Measurements from ENCODE around the gene TEX47. TPM values are rescaled to one million over a fixed set of nuclear protein-coding genes. Genes with fewer than 3 reads are reported as not detected.

TEX47 gene
- total RNA-seq, 1 donor from 2014 or later = not detected

- TF ChIP-seq, protein P1, sequence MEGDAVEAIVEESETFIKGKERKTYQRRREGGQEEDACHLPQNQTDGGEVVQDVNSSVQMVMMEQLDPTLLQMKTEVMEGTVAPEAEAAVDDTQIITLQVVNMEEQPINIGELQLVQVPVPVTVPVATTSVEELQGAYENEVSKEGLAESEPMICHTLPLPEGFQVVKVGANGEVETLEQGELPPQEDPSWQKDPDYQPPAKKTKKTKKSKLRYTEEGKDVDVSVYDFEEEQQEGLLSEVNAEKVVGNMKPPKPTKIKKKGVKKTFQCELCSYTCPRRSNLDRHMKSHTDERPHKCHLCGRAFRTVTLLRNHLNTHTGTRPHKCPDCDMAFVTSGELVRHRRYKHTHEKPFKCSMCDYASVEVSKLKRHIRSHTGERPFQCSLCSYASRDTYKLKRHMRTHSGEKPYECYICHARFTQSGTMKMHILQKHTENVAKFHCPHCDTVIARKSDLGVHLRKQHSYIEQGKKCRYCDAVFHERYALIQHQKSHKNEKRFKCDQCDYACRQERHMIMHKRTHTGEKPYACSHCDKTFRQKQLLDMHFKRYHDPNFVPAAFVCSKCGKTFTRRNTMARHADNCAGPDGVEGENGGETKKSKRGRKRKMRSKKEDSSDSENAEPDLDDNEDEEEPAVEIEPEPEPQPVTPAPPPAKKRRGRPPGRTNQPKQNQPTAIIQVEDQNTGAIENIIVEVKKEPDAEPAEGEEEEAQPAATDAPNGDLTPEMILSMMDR (IDR thresholded peaks at IDR 0.05) = no peak
- Mint-ChIP-seq H3K4me3 (no peak overlapping the region), H3K27ac (no peak overlapping the region), H3K9me3 (no peaks in the 10 kb centered on the region), H3K4me1 (no peaks in the 10 kb centered on the region), H3K27me3 (no peaks in the 10 kb centered on the region), H3K36me3 (ENCODE audit: low read depth) (no peaks in the 10 kb centered on the region)
- POLR2A ChIA-PET = no interaction called here
- intact Hi-C loops (cut with micrococcal nuclease) = no loop called here
- no peak for DNase-seq
- no peak for ATAC-seq (ENCODE audit: low read depth)
- CTCF ChIA-PET = no interaction called here
Observed at GRCh38 chr7:88789480-88790064, 6.0 kb downstream of the TEX47 start.

- TF ChIP-seq, protein P1 (IDR thresholded peaks at IDR 0.05) = no peak
- no peaks in the 10 kb centered on the region for H3K9me3 Mint-ChIP-seq
- no peak for ATAC-seq (ENCODE audit: low read depth)
- H3K27ac Mint-ChIP-seq = no peak overlapping the region
- H3K4me1 Mint-ChIP-seq = no peaks in the 10 kb centered on the region
- no peaks in the 10 kb centered on the region for H3K27me3 Mint-ChIP-seq
- ChIA-PET POLR2A (no interaction called here), CTCF (no interaction called here)
- no peak overlapping the region for H3K4me3 Mint-ChIP-seq
- no peaks in the 10 kb centered on the region for H3K36me3 Mint-ChIP-seq (ENCODE audit: low read depth)
- intact Hi-C loops (cut with micrococcal nuclease) = no loop called here
- DNase-seq = no peak
Observed at GRCh38 chr7:88787777-88788176, 7.8 kb downstream of the TEX47 start.

GRCh38 chr7:88775838-88776237 is 19.7 kb downstream of the TEX47 start:
- ATAC-seq (ENCODE audit: low read depth) = no peak
- TF ChIP-seq, protein P1 (IDR thresholded peaks at IDR 0.05) = no peak
- ChIA-PET CTCF (no interaction called here), POLR2A (no interaction called here)
- Mint-ChIP-seq H3K36me3 (ENCODE audit: low read depth) (no peaks in the 10 kb centered on the region), H3K9me3 (no peaks in the 10 kb centered on the region), H3K4me3 (no peak overlapping the region), H3K4me1 (no peaks in the 10 kb centered on the region), H3K27me3 (no peaks in the 10 kb centered on the region), H3K27ac (no peak overlapping the region)
- DNase-seq = no peak
- intact Hi-C loops (cut with micrococcal nuclease) = no loop called here

DNA sequence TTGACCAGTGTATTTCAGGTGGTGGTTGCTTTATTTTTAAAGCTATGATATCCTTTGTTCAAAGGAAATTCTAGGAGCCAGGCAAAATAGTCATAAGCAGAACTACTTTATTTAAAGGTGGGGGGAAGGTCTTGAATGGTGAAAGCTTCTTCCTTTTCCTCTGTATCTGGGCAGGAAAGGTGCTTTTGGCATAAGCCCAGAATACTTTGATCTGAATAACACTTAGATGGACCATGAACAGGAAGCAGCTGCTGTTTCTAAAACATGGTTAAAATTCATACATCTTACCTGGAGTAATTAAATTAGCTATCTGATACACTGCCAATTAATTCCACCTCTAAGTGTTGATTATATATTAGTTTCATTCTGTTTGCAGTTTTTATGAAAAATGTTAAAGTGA is 22.8 kb downstream of the TEX47 start:
- H3K4me1 Mint-ChIP-seq = no peaks in the 10 kb centered on the region
- intact Hi-C loops (cut with micrococcal nuclease) = no loop called here
- ChIA-PET POLR2A (no interaction called here), CTCF (no interaction called here)
- H3K4me3 Mint-ChIP-seq = no peak overlapping the region
- H3K36me3 Mint-ChIP-seq (ENCODE audit: low read depth) = no peaks in the 10 kb centered on the region
- H3K27me3 Mint-ChIP-seq = no peaks in the 10 kb centered on the region
- ATAC-seq (ENCODE audit: low read depth) (no peak), DNase-seq (no peak)
- H3K27ac Mint-ChIP-seq = no peak overlapping the region
- H3K9me3 Mint-ChIP-seq = no peaks in the 10 kb centered on the region
- TF ChIP-seq, protein P1 (IDR thresholded peaks at IDR 0.05) = no peak

DNA sequence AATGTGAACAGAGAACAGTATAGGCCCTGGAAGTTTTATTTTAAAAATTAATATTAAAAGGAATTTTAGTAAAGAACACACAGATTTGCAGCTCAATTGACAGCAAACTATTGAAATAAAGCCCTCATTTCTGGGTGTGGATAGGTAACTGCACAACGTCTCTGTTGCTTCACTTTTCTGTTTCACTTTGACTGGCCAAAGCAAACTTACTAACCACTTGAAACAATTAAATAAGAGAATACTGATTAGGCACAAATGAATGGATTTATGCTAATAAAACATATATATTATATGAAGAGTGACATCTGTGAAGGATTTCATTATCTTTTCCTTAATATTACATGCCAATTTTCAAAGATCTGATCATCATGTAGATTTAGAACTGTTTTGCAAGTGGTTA is 24.1 kb downstream of the TEX47 start:
- POLR2A ChIA-PET = no interaction called here
- H3K4me1 Mint-ChIP-seq = no peaks in the 10 kb centered on the region
- TF ChIP-seq, protein P1 (IDR thresholded peaks at IDR 0.05) = no peak
- H3K4me3 Mint-ChIP-seq = no peak overlapping the region
- no peak overlapping the region for H3K27ac Mint-ChIP-seq
- H3K36me3 Mint-ChIP-seq (ENCODE audit: low read depth) = no peaks in the 10 kb centered on the region
- intact Hi-C loops (cut with micrococcal nuclease) = no loop called here
- no peak for DNase-seq
- no peak for ATAC-seq (ENCODE audit: low read depth)
- no peaks in the 10 kb centered on the region for H3K27me3 Mint-ChIP-seq
- CTCF ChIA-PET = no interaction called here
- no peaks in the 10 kb centered on the region for H3K9me3 Mint-ChIP-seq

Data from activated B cell treated with CpG ODN at 0.5 μM for 24 hours (primary cell).